CD4-positive, alpha-beta T cell (primary cell): ENCODE results near the gene UPF2. TPM values are rescaled to one million over a fixed set of nuclear protein-coding genes. Genes with fewer than 3 reads are reported as not detected.
"Not testable (repeated sequence)": the region's sequence is repeated elsewhere in the genome, so short reads cannot be mapped to it uniquely, and the experiment has no call there.

Experiments
- ATAC-seq: fragments of 200-7000 bp; cut with Tn5 transposase; one replicate; pipeline ENCODE4 v1.10.0; 2022; ENCODE audit warnings: mild to moderate bottlenecking; ENCODE audit not compliant: poor library complexity
- CTCF ChIA-PET: fragments of 350-600 bp; sonication (Branson Sonifier 250); formaldehyde crosslinking; loops from one replicate; lab custom pipeline; 2021; ENCODE audit warnings: antibody characterized with exemption, inconsistent platforms; lab: Charles Lee
- POLR2A ChIA-PET: fragments of 350-600 bp; sonication (Branson Sonifier 250); formaldehyde crosslinking; loops from one replicate; lab custom pipeline; 2021; ENCODE audit warnings: antibody characterized with exemption, inconsistent platforms; lab: Charles Lee
- DNase-seq, 14 experiments: peaks; one replicate each; pipeline ENCODE4 v3.0.0-alpha.2; 2013 to 2020; ENCODE audit warnings: mixed read lengths in 2 of 14
- H3K27ac ChIP-seq, 2 donors: one replicate each; pipeline versions ENCODE4 v1.5.1 to v1.7.0; 2013; ENCODE audit warnings: low read length in 2 of 2, low read depth in 1 of 2, mild to moderate bottlenecking in 1 of 2
- H3K27me3 ChIP-seq, 2 experiments: 1 replicate in 1 of 2; 2 replicates in 1 of 2; pipeline versions ENCODE4 v1.6.1 to v1.7.0; 2013; ENCODE audit warnings: low read length in 2 of 2, control low read depth in 1 of 2, mild to moderate bottlenecking in 1 of 2, moderate library complexity in 1 of 2; ENCODE audit not compliant: insufficient read depth in 2 of 2, control insufficient read depth in 1 of 2
- H3K36me3 ChIP-seq: one replicate; pipeline ENCODE4 v1.6.1; 2013; ENCODE audit warnings: low read length, control low read depth; ENCODE audit not compliant: insufficient read depth
- H3K4me1 ChIP-seq: one replicate; pipeline ENCODE4 v1.6.1; 2013; ENCODE audit warnings: low read length, control low read depth; ENCODE audit not compliant: insufficient read depth
- H3K4me3 ChIP-seq: one replicate; pipeline ENCODE4 v1.5.1; 2013; ENCODE audit warnings: mild to moderate bottlenecking, low read length, moderate library complexity
- H3K9me3 ChIP-seq, 2 experiments: 1 replicate in 1 of 2; 2 replicates in 1 of 2; pipeline versions ENCODE4 v1.6.1 to v1.7.0; 2013; ENCODE audit warnings: low read length in 2 of 2, mild to moderate bottlenecking in 2 of 2, control low read depth in 1 of 2, moderate library complexity in 1 of 2; ENCODE audit not compliant: control insufficient read depth in 1 of 2, insufficient read depth in 1 of 2
- H3K27ac Mint-ChIP-seq: one replicate; pipeline ENCODE4 v1.8.0; 2020; ENCODE audit warnings: mixed read lengths
- H3K27me3 Mint-ChIP-seq: one replicate; pipeline ENCODE4 v1.8.0; 2021; ENCODE audit warnings: mixed read lengths
- H3K36me3 Mint-ChIP-seq: one replicate; pipeline ENCODE4 v1.8.0; 2021; ENCODE audit warnings: low read depth, mixed read lengths
- H3K4me1 Mint-ChIP-seq: one replicate; pipeline ENCODE4 v1.8.0; 2021; ENCODE audit warnings: low read depth, mixed read lengths
- H3K4me3 Mint-ChIP-seq: one replicate; pipeline ENCODE4 v1.8.0; 2020; ENCODE audit warnings: mild to moderate bottlenecking, mixed read lengths
- H3K9me3 Mint-ChIP-seq: one replicate; pipeline ENCODE4 v1.8.0; 2020; ENCODE audit warnings: mixed read lengths
- intact Hi-C, 2 experiments: fragments of 100-400 bp; cut with DNase I in 1 of 2; cut with micrococcal nuclease in 1 of 2; formaldehyde crosslinking; loops; one replicate each; pipeline versions ENCODE4 v1.15.1 to v1.9.0; 2023 to 2025; cut with DNase I, micrococcal nuclease
- total RNA-seq, 174 experiments: library from RNA in 2 of 174; stranded (reverse) in 2 of 174; gene quantifications; one replicate each; pipeline ENCODE4 v1.2.3 and lab custom pipeline; 2021 to 2026
- TF ChIP-seq, protein P1 (sequence below): fragments of 200-600 bp; IDR thresholded peaks from one replicate; pipeline ENCODE4 v1.8.0; 2022; ENCODE audit warnings: antibody characterized with exemption, mild to moderate bottlenecking

Gene UPF2
- total RNA-seq, 2 experiments from 2014 or later: 14.5 to 15.3 TPM

- DNase-seq: no peak
- no peaks in the 10 kb centered on the region for H3K4me1 ChIP-seq
- Mint-ChIP-seq H3K27ac (no peak overlapping the region), H3K4me3 (no peak overlapping the region), H3K27me3 (no peaks in the 10 kb centered on the region), H3K9me3 (no peaks in the 10 kb centered on the region), H3K36me3 (no peaks in the 10 kb centered on the region), H3K4me1 (no peaks in the 10 kb centered on the region)
- TF ChIP-seq, protein P1, sequence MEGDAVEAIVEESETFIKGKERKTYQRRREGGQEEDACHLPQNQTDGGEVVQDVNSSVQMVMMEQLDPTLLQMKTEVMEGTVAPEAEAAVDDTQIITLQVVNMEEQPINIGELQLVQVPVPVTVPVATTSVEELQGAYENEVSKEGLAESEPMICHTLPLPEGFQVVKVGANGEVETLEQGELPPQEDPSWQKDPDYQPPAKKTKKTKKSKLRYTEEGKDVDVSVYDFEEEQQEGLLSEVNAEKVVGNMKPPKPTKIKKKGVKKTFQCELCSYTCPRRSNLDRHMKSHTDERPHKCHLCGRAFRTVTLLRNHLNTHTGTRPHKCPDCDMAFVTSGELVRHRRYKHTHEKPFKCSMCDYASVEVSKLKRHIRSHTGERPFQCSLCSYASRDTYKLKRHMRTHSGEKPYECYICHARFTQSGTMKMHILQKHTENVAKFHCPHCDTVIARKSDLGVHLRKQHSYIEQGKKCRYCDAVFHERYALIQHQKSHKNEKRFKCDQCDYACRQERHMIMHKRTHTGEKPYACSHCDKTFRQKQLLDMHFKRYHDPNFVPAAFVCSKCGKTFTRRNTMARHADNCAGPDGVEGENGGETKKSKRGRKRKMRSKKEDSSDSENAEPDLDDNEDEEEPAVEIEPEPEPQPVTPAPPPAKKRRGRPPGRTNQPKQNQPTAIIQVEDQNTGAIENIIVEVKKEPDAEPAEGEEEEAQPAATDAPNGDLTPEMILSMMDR: no peak
- intact Hi-C loops: no loop called here
- no peaks in the 10 kb centered on the region for H3K27me3 ChIP-seq
- H3K27ac ChIP-seq: no peak overlapping the region
- H3K36me3 ChIP-seq: no peaks in the 10 kb centered on the region
- ChIA-PET POLR2A (no interaction called here), CTCF (no interaction called here)
- ATAC-seq: no peak
- H3K9me3 ChIP-seq: peaks cover 0 to 14% of the 10 kb centered on the region in 2 experiments
- H3K4me3 ChIP-seq: no peak overlapping the region
Measured at GRCh38 chr10:11894381-11895107, 148.1 kb downstream of the UPF2 start.

DNA sequence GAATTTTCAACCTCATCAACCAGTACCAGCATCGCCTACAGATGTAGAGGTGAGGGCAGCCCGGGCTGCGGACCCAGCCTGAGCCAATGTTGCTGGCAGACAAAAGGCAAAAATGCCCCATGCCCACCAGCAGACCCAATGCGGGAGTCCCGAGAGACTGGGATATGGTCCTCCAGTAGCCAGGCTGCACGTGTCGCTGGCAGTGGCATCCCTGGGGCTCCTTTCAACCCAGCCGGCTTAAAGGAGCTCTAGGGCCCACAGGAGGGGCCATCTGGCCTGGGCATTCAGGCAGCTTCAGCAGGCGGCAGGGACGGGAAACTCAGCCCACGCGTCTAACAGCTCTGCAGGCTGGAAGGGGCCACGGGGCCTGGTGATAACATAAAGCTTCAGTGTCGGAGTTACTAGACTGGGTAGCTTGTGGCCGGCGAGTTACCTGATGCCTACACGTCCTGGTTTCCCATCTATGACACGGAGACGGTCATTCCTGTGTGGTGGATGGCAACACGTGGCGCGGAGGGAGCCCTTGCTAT is 148.8 kb downstream of the UPF2 start:
- Histone ChIP-seq H3K4me3 (no peak overlapping the region), H3K27me3 (no peaks in the 10 kb centered on the region), H3K27ac (no peak overlapping the region), H3K9me3 (peaks cover 0 to 14% of the 10 kb centered on the region in 2 experiments), H3K4me1 (no peaks in the 10 kb centered on the region), H3K36me3 (no peaks in the 10 kb centered on the region)
- Mint-ChIP-seq H3K4me3 (no peak overlapping the region), H3K4me1 (no peaks in the 10 kb centered on the region), H3K27ac (no peak overlapping the region), H3K9me3 (no peaks in the 10 kb centered on the region), H3K27me3 (no peaks in the 10 kb centered on the region), H3K36me3 (no peaks in the 10 kb centered on the region)
- ATAC-seq (no peak), DNase-seq (no peak)
- intact Hi-C loops: no loop called here
- ChIA-PET POLR2A (no interaction called here), CTCF (no interaction called here)
- TF ChIP-seq, protein P1: no peak

DNA sequence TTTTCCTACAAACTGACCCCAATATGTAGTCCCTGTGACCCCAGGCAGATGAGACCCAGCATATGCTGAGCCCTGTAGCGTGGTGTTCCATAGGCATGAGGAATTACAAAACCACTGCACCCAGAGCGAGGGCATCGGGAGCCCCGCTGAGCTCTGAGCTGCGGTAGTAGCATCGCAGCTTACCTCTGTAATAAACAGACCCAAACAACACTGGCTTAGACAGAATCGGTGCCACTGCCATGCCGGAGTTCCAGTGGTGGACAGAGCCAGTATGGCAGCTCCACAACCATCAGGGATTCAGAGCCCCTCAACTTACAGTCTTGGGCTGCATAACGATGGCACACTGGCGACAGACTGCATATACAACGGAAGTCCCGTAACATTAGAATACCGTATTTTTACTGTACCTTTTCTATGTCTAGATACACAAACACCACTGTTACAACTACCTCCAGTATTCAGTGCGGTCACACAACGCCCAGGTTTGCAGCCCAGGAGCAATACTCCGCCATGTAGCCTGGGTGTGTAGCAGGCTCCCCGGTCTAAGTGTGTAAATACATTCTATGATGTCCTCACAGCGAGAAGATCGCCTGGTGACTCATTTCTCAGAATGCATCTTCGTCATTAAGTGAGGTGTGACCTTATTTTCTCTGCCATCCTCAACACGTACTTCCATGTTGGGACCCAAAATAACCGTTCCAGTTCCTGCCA is 150.7 kb downstream of the UPF2 start:
- Mint-ChIP-seq H3K27ac (no peak overlapping the region), H3K9me3 (no peaks in the 10 kb centered on the region), H3K27me3 (no peaks in the 10 kb centered on the region), H3K4me3 (no peak overlapping the region), H3K36me3 (no peaks in the 10 kb centered on the region), H3K4me1 (no peaks in the 10 kb centered on the region)
- DNase-seq: no peak
- ChIA-PET POLR2A (no interaction called here), CTCF (no interaction called here)
- Histone ChIP-seq H3K4me1 (no peaks in the 10 kb centered on the region), H3K27ac (no peak overlapping the region), H3K9me3 (peaks cover 0 to 14% of the 10 kb centered on the region in 2 experiments), H3K27me3 (no peaks in the 10 kb centered on the region), H3K36me3 (no peaks in the 10 kb centered on the region), H3K4me3 (no peak overlapping the region)
- no peak for ATAC-seq
- TF ChIP-seq, protein P1: no peak
- intact Hi-C loops: no loop called here

DNA sequence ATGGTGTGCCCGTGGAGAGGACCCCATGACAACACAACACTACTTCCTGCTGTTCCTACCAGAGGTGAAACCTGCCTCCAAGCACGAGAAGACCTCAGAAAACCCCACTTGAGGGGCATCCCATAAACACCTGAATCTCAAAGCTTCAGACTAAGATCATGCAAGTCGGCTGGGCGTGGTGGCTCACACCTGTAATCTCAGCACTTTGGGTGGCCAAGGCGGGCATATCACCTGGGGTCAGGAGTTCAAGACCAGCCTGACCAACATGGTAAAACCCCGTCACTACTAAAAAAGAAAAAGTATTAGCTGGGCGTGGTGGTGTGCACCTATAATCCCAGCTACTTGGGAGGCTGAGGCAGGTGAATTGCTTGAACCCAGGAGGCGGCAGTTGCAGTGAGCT is 153.3 kb downstream of the UPF2 start:
- H3K27ac ChIP-seq, H3K27me3 Mint-ChIP-seq, DNase-seq, intact Hi-C loops, H3K4me3 ChIP-seq, CTCF ChIA-PET, H3K9me3 ChIP-seq, H3K4me1 ChIP-seq, H3K4me1 Mint-ChIP-seq, POLR2A ChIA-PET, H3K27ac Mint-ChIP-seq, H3K36me3 Mint-ChIP-seq, H3K9me3 Mint-ChIP-seq, H3K36me3 ChIP-seq, ATAC-seq, H3K4me3 Mint-ChIP-seq, H3K27me3 ChIP-seq: not testable (repeated sequence)
